ENCODE measurements around the gene NPY4R2. TPM values are rescaled to one million over a fixed set of nuclear protein-coding genes. Genes with fewer than 3 reads are reported as not detected.
"Not testable (repeated sequence)": the region's sequence is repeated elsewhere in the genome, so short reads cannot be mapped to it uniquely, and the experiment has no call there.

The NPY4R2 gene
- total and polyA plus RNA-seq, 10 of the 15 experiments (the other 5 are each of a cell fraction or from before 2014, with no cell fraction given) = not detected

- H3K79me2 ChIP-seq (ENCODE audit: control insufficient read depth, insufficient read depth, low read length); in situ Hi-C loops (cut with MboI); DNase-seq (ENCODE audit: low read depth, low spot score); intact Hi-C loops (cut with micrococcal nuclease; ENCODE audit: unreplicated experiment); CTCF ChIA-PET; POLR2A ChIA-PET; H3K4me1 ChIP-seq (ENCODE audit: control insufficient read depth, insufficient read depth, low read length); H3K36me3 ChIP-seq (ENCODE audit: control insufficient read depth in 2 of 2, insufficient read depth in 2 of 2, low read length in 1 of 2); RAD21 ChIA-PET (ENCODE audit: unreplicated experiment); SMC1A ChIA-PET (ENCODE audit: uncharacterized antibody, unreplicated experiment); H2AFZ ChIP-seq (ENCODE audit: control insufficient read depth, low read depth, low read length); H3K4me3 ChIP-seq; H3K27ac ChIP-seq (ENCODE audit: control insufficient read depth, insufficient read depth); H3K4me2 ChIP-seq (ENCODE audit: control insufficient read depth, insufficient read depth); H3K9me3 ChIP-seq (replicated peaks; ENCODE audit: control insufficient read depth, insufficient read depth, low read length); H3K27me3 ChIP-seq (replicated peaks in 1 of 2; ENCODE audit: control insufficient read depth in 2 of 2, insufficient read depth in 2 of 2, low read length in 1 of 2); FAIRE-seq; BruUV-seq (replicated peaks); H4K20me1 ChIP-seq (ENCODE audit: control insufficient read depth, insufficient read depth); H3K9ac ChIP-seq (ENCODE audit: control insufficient read depth, insufficient read depth, low read length): not testable (repeated sequence)
- peak; percentile 45; the same call in 1 of the 3 replicates for ATAC-seq
- WGBS (ENCODE audit: insufficient coverage, insufficient replicate concordance, low lambda C conversion rate, missing lambda C conversion rate) = no CpG with 5 or more reads among the region's 4 CpGs
Measured at GRCh38 chr10:47915849-47916548, 2.5 kb upstream of the NPY4R2 start.

- H3K36me3 ChIP-seq (ENCODE audit: control insufficient read depth in 2 of 2, insufficient read depth in 2 of 2, low read length in 1 of 2); BruUV-seq (replicated peaks); intact Hi-C loops (cut with micrococcal nuclease; ENCODE audit: unreplicated experiment); ATAC-seq; POLR2A ChIA-PET; H3K79me2 ChIP-seq (ENCODE audit: control insufficient read depth, insufficient read depth, low read length); RAD21 ChIA-PET (ENCODE audit: unreplicated experiment); H3K27ac ChIP-seq (ENCODE audit: control insufficient read depth, insufficient read depth); H3K4me1 ChIP-seq (ENCODE audit: control insufficient read depth, insufficient read depth, low read length); in situ Hi-C loops (cut with MboI); H4K20me1 ChIP-seq (ENCODE audit: control insufficient read depth, insufficient read depth); H3K9ac ChIP-seq (ENCODE audit: control insufficient read depth, insufficient read depth, low read length); FAIRE-seq; H3K4me2 ChIP-seq (ENCODE audit: control insufficient read depth, insufficient read depth); CTCF ChIA-PET; H2AFZ ChIP-seq (ENCODE audit: control insufficient read depth, low read depth, low read length); H3K4me3 ChIP-seq; SMC1A ChIA-PET (ENCODE audit: uncharacterized antibody, unreplicated experiment); H3K27me3 ChIP-seq (replicated peaks in 1 of 2; ENCODE audit: control insufficient read depth in 2 of 2, insufficient read depth in 2 of 2, low read length in 1 of 2); DNase-seq (ENCODE audit: low read depth, low spot score); H3K9me3 ChIP-seq (replicated peaks; ENCODE audit: control insufficient read depth, insufficient read depth, low read length): not testable (repeated sequence)
- no CpG with 5 or more reads among the region's 2 CpGs for WGBS (ENCODE audit: insufficient coverage, insufficient replicate concordance, low lambda C conversion rate, missing lambda C conversion rate)
Measured at GRCh38 chr10:47920610-47921009, 2.1 kb downstream of the NPY4R2 start.

GRCh38 chr10:47922503-47922902, 4.0 kb downstream of the NPY4R2 start:
- WGBS (ENCODE audit: insufficient coverage, insufficient replicate concordance, low lambda C conversion rate, missing lambda C conversion rate) = 60% methylated on average over 6 of the region's 10 CpGs
- H3K79me2 ChIP-seq (ENCODE audit: control insufficient read depth, insufficient read depth, low read length); H3K9ac ChIP-seq (ENCODE audit: control insufficient read depth, insufficient read depth, low read length); DNase-seq (ENCODE audit: low read depth, low spot score); RAD21 ChIA-PET (ENCODE audit: unreplicated experiment); POLR2A ChIA-PET; H3K4me1 ChIP-seq (ENCODE audit: control insufficient read depth, insufficient read depth, low read length); intact Hi-C loops (cut with micrococcal nuclease; ENCODE audit: unreplicated experiment); H2AFZ ChIP-seq (ENCODE audit: control insufficient read depth, low read depth, low read length); in situ Hi-C loops (cut with MboI); H3K4me2 ChIP-seq (ENCODE audit: control insufficient read depth, insufficient read depth); SMC1A ChIA-PET (ENCODE audit: uncharacterized antibody, unreplicated experiment); CTCF ChIA-PET; H3K27ac ChIP-seq (ENCODE audit: control insufficient read depth, insufficient read depth); BruUV-seq (replicated peaks); H3K27me3 ChIP-seq (replicated peaks in 1 of 2; ENCODE audit: control insufficient read depth in 2 of 2, insufficient read depth in 2 of 2, low read length in 1 of 2); ATAC-seq; H4K20me1 ChIP-seq (ENCODE audit: control insufficient read depth, insufficient read depth); H3K36me3 ChIP-seq (ENCODE audit: control insufficient read depth in 2 of 2, insufficient read depth in 2 of 2, low read length in 1 of 2); FAIRE-seq; H3K4me3 ChIP-seq; H3K9me3 ChIP-seq (replicated peaks; ENCODE audit: control insufficient read depth, insufficient read depth, low read length): not testable (repeated sequence)

GRCh38 chr10:47924628-47925027, 6.2 kb downstream of the NPY4R2 start:
- H3K9me3 ChIP-seq (replicated peaks; ENCODE audit: control insufficient read depth, insufficient read depth, low read length); in situ Hi-C loops (cut with MboI); POLR2A ChIA-PET; H3K9ac ChIP-seq (ENCODE audit: control insufficient read depth, insufficient read depth, low read length); H3K4me3 ChIP-seq; ATAC-seq; H3K4me1 ChIP-seq (ENCODE audit: control insufficient read depth, insufficient read depth, low read length); H3K4me2 ChIP-seq (ENCODE audit: control insufficient read depth, insufficient read depth); RAD21 ChIA-PET (ENCODE audit: unreplicated experiment); H2AFZ ChIP-seq (ENCODE audit: control insufficient read depth, low read depth, low read length); SMC1A ChIA-PET (ENCODE audit: uncharacterized antibody, unreplicated experiment); H3K27me3 ChIP-seq (replicated peaks in 1 of 2; ENCODE audit: control insufficient read depth in 2 of 2, insufficient read depth in 2 of 2, low read length in 1 of 2); DNase-seq (ENCODE audit: low read depth, low spot score); BruUV-seq (replicated peaks); H3K27ac ChIP-seq (ENCODE audit: control insufficient read depth, insufficient read depth); H3K36me3 ChIP-seq (ENCODE audit: control insufficient read depth in 2 of 2, insufficient read depth in 2 of 2, low read length in 1 of 2); H3K79me2 ChIP-seq (ENCODE audit: control insufficient read depth, insufficient read depth, low read length); H4K20me1 ChIP-seq (ENCODE audit: control insufficient read depth, insufficient read depth); FAIRE-seq; intact Hi-C loops (cut with micrococcal nuclease; ENCODE audit: unreplicated experiment); CTCF ChIA-PET: not testable (repeated sequence)
- WGBS (ENCODE audit: insufficient coverage, insufficient replicate concordance, low lambda C conversion rate, missing lambda C conversion rate) = no CpG with 5 or more reads among the region's 5 CpGs
